IPS-NIHi7 (cell line): ENCODE measurements around the gene PPP1R15B.

Experiments
- DNase-seq: peaks from one replicate; pipeline ENCODE4 v3.0.0; 2012; ENCODE audit warnings: mixed read lengths; ENCODE audit errors: extremely low spot score

The PPP1R15B gene

GRCh38 chr1:204400882-204401510 is 10.6 kb downstream of the PPP1R15B start:
- no peak for DNase-seq

GRCh38 chr1:204398197-204399125 is 13.2 kb downstream of the PPP1R15B start:
- peak; percentile 93 for DNase-seq

GRCh38 chr1:204396015-204396583 is 15.5 kb downstream of the PPP1R15B start:
- DNase-seq = no peak

- DNase-seq = no peak
Observed at GRCh38 chr1:204391629-204392028, 20.0 kb downstream of the PPP1R15B start.

- no peak for DNase-seq
Observed at GRCh38 chr1:204390751-204391466, 20.7 kb downstream of the PPP1R15B start.

- DNase-seq = no peak
Observed at GRCh38 chr1:204385727-204386126, 25.9 kb downstream of the PPP1R15B start.

GRCh38 chr1:204384636-204385352 is 26.8 kb downstream of the PPP1R15B start:
- no peak for DNase-seq

- DNase-seq = no peak
Observed at GRCh38 chr1:204383163-204383904, 28.3 kb downstream of the PPP1R15B start.

GRCh38 chr1:204382714-204383083 is 28.9 kb downstream of the PPP1R15B start:
- no peak for DNase-seq

- DNase-seq = no peak
Observed at GRCh38 chr1:204380293-204380831, 31.3 kb downstream of the PPP1R15B start.

GRCh38 chr1:204377800-204378668 is 33.6 kb downstream of the PPP1R15B start:
- peak; percentile 74 for DNase-seq

GRCh38 chr1:204376919-204377799 is 34.5 kb downstream of the PPP1R15B start:
- DNase-seq = no peak

GRCh38 chr1:204376465-204376864 is 35.2 kb downstream of the PPP1R15B start:
- no peak for DNase-seq

- no peak for DNase-seq
Observed at GRCh38 chr1:204373911-204374310, 37.7 kb downstream of the PPP1R15B start.

GRCh38 chr1:204370176-204370575 is 41.4 kb downstream of the PPP1R15B start:
- DNase-seq = no peak

GRCh38 chr1:204368996-204369726 is 42.5 kb downstream of the PPP1R15B start:
- no peak for DNase-seq

GRCh38 chr1:204367956-204368355 is 43.7 kb downstream of the PPP1R15B start:
- DNase-seq = no peak
